Stimulated activated CD8-positive, alpha-beta memory T cell treated with anti-CD3 and anti-CD28 coated beads, Interleukin-12 subunit alpha, Interleukin-12 subunit beta, amount 100 ng/mL, for 1 hour (primary cell): Measurements from ENCODE around the gene TRRAP.
"Not testable (repeated sequence)": the region's sequence is repeated elsewhere in the genome, so short reads cannot be mapped to it uniquely, and the experiment has no call there.

Experiments
- DNase-seq: peaks from one replicate; pipeline ENCODE4 v3.0.0-alpha.2; 2020; ENCODE audit warnings: low read depth

Gene TRRAP

DNA sequence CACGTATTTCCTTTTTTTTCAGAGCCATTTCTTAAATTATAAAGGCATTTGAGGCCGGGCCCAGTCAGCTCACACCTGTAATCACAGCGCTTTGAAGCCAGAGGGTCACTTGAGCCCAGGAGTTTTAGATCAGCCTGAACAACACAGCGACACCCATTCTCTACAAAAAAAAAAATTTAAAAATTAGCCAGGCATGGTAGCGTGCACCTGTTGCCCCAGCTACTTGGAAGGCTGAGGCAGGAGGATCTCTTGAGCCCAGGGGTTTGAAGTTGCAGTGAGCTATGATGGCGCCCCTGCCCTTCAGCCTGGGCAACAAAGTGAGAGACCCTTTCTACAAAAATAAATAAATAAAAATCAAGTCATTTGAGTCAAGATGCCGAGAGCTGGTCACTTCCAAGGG, 11.6 kb upstream of the TRRAP start:
- DNase-seq: no peak

- no peak for DNase-seq
These were observed 9.9 kb upstream of the TRRAP start for GRCh38 chr7:98868450-98868849.

DNA sequence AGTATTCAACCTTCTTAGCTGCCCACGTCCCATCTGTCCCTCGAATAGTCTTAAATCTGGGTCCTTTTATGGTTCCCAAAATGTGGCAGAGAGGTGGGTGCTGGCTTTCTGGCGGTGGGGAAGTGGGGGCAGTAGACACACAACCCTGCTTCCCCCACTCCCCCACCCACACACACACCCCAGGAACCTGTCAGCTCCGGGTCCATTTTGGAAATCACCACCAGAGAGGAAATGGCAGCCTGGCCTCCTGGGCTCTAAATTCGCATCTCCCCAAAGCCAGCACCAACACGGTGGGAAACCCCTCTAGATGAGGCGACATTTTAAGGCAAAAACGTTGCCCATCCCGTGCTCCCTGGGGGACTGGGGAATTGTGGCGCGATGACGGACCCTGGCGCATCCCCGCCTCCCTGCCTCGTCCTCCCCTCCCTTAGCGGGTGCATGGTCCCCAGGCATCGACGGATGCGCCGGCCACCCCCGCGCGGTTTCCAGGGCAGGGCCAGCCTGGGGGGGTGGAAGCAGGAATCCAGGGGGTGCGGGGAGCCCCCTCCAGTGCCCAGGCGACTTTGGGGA, 9.2 kb upstream of the TRRAP start:
- DNase-seq: no peak

DNA sequence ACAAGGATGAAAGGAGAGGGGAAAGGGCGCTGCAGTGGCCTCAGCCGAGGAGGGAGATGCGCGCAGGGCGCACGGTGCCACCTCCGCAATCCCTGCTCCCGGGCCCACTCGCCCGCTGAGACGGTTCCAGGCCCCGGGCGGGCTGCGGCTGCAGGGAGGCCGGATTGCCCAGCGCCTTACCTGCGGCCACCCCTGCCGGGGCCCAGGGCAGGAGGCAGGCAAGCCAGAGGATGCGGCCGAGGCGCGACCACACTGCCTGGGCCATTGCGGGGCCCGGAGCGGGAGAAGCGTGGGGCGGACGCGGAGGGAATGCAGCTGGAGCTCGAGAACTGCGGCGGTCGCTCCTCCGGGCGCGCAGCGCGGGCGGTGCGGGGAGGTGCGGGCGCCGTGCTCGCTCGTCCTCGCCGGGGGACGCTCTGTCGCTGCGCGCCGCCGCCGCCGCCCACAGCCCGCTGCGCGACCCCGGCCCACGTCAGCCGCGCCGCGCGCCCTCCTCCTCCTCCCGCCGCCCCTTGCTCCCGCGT, 8.7 kb upstream of the TRRAP start, which contains the start of gene TMEM130:
TSS of gene TMEM130 (minus strand) at position 418 of the 524 bp plus-strand sequence. CDS start at position 265, 153 bp downstream.
- no peak for DNase-seq

DNA sequence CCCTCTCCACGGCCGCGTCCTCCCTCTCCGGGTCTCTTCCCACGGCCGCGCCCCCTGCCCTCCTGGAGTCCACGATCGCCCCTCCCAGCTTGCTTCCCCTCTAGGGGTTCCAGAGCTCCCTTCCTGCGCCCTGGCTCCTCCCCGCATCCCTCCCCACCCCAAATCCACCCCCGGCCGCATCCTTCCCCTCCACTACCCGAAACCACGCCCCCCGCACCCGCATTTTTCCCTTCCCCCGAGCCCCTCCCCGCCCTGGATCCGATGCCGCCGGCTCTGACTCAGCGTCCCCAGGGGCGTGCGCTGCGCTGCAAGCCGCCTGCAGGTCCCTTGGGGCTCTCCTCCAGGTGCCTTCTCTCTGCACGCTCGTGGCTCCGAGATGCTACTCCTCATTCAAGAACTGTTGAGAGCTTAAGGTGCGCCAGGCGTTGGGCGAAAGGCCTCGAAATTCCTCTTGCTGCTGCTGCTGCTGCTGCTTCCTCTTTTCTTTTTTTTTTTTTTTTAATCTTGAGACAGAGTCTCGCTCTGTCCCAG, 8.1 kb upstream of the TRRAP start:
- DNase-seq: peak; percentile 41

DNA sequence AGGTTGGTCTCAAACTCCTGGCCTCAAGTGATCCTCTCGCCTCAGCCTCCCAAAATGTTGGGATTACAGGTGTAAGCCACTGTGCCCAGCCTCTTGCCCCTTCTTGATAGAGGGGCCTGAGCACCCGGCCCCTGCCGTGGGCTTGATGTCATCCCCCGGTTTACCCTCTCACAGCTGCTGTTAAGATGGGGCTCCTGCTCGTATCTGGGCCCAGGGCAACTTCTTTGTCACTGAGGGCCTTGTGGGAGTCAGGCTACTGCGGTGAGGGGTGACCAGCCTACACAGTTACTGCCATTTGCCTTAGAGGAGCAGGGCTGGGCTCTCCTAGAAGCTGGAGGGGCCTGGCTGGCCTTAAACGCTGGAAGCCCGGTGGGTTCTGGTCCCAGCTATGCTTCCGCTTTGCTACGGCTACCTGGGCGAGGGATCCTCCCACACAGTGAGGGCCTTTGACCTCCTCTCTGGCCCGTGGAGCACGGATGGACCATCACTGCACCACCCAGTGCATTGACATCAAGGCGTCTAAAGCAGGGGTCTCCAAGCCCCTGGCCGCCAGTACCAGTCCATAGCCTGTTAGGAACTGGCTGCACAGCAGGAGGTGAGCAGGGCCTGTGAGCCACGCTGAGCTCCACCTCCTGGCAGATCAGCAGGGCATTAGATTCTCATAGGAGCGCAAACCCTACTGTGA, 7.4 kb upstream of the TRRAP start:
- DNase-seq: no peak

DNA sequence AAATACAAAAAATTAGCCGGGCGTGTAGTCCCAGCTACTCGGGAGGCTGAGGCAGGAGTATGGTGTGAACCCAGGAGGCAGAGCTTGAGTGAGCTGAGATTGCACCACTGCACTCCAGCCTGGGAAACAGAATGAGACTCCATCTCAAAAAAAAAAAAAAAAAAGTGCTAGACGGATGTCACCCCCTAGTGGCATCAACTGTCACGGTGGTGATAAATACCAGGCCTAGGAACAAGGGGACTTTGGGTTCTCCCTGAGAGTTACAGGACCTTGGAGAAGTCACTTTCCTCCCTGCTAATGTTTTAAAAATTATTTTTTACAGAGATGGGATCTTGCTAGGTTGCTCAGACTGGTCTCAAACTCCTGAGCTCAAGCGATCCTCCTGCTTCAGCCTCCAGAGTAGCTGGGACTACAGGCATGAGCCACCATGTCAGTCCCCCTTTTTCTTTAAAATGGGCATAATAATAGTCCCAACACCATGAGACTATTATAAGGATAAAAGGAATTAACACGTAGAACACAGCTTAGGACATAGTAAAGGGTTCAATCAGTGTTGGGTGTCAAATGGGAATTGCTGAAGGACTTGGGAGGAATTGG, 5.9 kb upstream of the TRRAP start:
- DNase-seq: no peak

- DNase-seq: not testable (repeated sequence)
These were observed 4.7 kb upstream of the TRRAP start for GRCh38 chr7:98873610-98874009.

DNA sequence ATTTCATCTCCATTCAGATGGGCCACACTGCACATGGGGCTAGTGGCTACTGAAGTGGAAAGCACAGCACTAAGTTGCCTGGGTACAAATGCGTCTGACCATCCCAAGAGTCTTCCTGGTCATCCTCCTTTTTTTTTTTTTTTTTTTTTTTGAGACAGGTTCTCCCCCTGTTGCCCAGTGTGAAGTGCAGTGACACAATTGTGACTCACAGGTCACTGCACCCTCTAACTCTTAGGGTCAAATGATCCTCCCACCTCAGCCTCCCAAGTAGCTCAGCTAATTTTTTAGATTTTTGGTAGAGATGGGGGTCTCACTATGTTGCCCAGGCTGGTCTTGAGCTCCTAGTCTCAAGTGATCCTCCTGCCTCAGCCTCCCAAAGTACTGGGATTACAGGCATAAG, 3.4 kb upstream of the TRRAP start:
- no peak for DNase-seq

GRCh38 chr7:98875501-98875900, 2.8 kb upstream of the TRRAP start:
- no peak for DNase-seq

GRCh38 chr7:98877146-98877545, 1.2 kb upstream of the TRRAP start:
- DNase-seq: no peak

- DNase-seq: no peak
These were observed 504 bp upstream of the TRRAP start for GRCh38 chr7:98877692-98878364.

GRCh38 chr7:98879198-98879978, 1.1 kb downstream of the TRRAP start:
- peak; percentile 47 for DNase-seq

GRCh38 chr7:98879979-98880315, 1.6 kb downstream of the TRRAP start:
- no peak for DNase-seq

GRCh38 chr7:98880485-98880884, 2.2 kb downstream of the TRRAP start:
- DNase-seq: no peak

DNA sequence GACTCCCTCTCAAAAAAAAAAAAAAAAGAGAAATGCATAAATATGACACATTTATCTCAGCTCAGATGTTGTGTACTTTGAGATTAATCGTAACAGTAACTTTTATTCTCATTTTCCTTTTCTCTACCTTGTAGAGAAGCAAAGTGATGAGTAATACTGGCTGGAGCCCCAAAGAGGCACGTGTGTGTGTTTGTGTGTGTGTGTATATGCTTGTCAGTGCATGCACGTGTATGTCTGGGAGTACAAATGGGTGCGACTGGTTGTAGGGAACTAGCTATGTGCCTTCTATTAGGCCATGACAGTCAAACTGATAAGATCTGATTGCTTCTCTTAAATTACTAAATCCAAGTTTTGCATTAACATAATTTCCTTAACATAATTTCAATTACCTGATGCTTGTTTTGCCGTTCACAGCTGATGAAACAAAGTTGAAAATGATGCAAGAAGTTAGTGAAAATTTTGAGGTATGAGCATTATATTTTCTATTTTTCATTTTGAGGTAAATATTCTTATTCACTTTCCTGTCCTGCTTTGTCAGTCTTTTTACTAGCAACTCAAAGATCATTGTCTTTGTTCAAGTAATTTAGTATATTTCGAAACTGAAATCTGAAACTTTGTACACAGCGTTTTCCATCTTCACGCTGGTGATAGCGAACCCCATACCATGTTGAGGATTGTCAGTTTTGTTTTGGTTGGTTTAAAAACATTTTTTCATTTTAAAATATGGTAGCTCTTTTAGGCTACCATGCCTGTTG, 3.4 kb downstream of the TRRAP start:
- no peak for DNase-seq

DNA sequence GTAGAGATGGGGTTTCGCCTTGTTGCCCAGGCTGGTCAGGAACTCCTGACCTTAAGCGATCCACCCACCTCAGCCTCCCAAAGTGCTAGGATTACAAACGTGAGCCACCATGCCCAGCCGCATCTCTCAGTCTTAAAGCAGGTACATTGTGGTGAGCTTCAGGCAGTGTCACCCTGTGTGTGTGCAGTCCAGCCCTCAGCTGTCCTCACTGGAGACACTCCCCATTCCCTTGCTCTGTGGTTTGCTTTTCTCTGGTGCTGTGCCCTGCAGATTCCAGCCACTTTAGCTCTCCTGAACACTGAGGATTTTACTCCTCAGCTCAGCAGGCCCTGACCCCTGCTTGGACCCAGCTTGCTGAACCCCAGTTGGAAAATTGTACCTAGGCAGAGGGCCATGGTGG, 6.1 kb downstream of the TRRAP start:
- DNase-seq: no peak

- no peak for DNase-seq
These were observed 8.7 kb downstream of the TRRAP start for GRCh38 chr7:98887038-98887437.

DNA sequence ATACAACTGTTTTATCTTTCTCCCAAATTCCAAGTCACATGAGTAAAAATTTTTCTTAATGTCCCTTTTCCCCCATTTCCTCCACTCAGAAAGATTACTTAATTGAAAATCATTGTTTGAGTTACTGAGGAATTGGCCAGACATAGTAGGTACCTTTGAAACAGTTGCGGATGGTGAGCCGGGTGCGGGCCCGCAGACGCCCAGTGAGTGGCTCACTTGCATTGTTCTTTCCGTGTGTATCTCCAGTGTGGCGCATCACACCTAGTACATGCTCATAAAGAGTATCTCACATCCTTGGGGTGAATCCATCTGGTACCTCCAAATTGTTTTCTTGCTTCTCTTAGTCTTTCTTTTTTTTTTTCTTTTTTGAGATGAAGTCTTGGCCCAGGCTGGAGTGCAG, 14.3 kb downstream of the TRRAP start:
- no peak for DNase-seq

DNA sequence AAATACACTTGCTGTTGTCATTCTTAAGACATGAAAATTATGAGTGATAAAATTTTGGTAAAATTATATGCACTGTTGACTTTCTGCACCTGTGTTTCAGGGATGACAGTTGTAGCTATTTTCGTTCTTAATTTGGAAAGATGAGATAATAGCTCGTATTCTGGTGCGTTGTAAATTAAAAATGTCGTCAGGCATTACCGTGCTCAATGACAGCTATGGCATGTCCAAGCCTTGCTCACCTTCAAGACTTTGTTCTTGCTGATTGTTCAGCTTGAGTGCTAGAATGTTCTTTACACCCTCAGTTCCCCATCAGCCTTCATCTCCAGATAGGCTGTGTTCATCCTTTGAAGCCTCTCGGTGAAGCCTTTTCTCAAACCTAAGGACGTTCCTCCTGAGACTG, 21.5 kb downstream of the TRRAP start:
- DNase-seq: no peak

DNA sequence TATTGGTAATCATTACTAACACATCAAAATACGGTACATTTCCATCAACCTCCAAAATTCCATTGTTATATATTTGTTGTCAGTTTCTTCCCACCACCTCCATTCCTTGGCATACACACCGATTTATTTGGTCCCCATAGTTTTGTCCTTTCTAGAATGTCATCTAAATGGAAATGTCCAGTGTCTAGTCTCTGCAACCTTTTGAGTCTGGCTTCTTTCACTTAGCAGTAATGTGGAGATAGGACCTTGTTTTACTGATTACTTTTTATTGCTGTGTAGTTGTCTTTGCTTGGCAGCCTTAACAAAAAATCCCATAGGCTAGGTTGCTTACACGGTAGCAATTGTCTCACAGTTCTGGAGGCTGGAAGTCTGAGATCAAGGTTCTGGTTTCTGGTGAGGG, 22.5 kb downstream of the TRRAP start:
- no peak for DNase-seq
